Naive B cell (primary cell): ENCODE measurements around the gene ATOH1. TPM values are rescaled to one million over a fixed set of nuclear protein-coding genes. Genes with fewer than 3 reads are reported as not detected.

Source experiments
- ATAC-seq, 2 donors: fragments of 150-1000 bp; cut with Tn5 transposase; 2 replicates each; pipeline ENCODE4 v1.10.0; 2021; ENCODE audit warnings: low read depth in 2 of 2, mild to moderate bottlenecking in 2 of 2, moderate library complexity in 2 of 2
- DNase-seq: peaks from one replicate; pipeline ENCODE4 v3.0.0; 2022
- H3K27ac Mint-ChIP-seq, 6 donors: one replicate each; pipeline ENCODE4 v1.8.0; 2020 to 2022; ENCODE audit warnings: mild to moderate bottlenecking in 6 of 6, mixed read lengths in 6 of 6, moderate library complexity in 5 of 6, inconsistent platforms in 2 of 6
- H3K27me3 Mint-ChIP-seq, 3 donors: one replicate each; pipeline ENCODE4 v1.8.0; 2021 to 2022; ENCODE audit warnings: mixed read lengths in 3 of 3, mild to moderate bottlenecking in 1 of 3
- H3K36me3 Mint-ChIP-seq, 2 donors: one replicate each; pipeline ENCODE4 v1.8.0; 2020 to 2022; ENCODE audit warnings: mixed read lengths in 2 of 2, inconsistent platforms in 1 of 2, mild to moderate bottlenecking in 1 of 2
- H3K4me1 Mint-ChIP-seq, 3 donors: one replicate each; pipeline ENCODE4 v1.8.0; 2020 to 2022; ENCODE audit warnings: mixed read lengths in 3 of 3, inconsistent platforms in 1 of 3, mild to moderate bottlenecking in 1 of 3, moderate library complexity in 1 of 3
- H3K4me3 Mint-ChIP-seq, 8 donors: one replicate each; pipeline ENCODE4 v1.8.0; 2020 to 2022; ENCODE audit warnings: mild to moderate bottlenecking in 8 of 8, mixed read lengths in 8 of 8, moderate library complexity in 8 of 8, inconsistent platforms in 2 of 8
- H3K9me3 Mint-ChIP-seq, 7 donors: one replicate each; pipeline ENCODE4 v1.8.0; 2020 to 2022; ENCODE audit warnings: mixed read lengths in 7 of 7, mild to moderate bottlenecking in 5 of 7, inconsistent platforms in 2 of 7, moderate library complexity in 1 of 7
- polyA plus RNA-seq, 6 donors: library from polyadenylated mRNA; unstranded; fragments of 300-500 nt; fragmentation: Illumina TruSeq; gene quantifications; one replicate each; pipeline ENCODE4 v1.2.3, GENCODE V29; 2021; ENCODE audit warnings: low read depth in 6 of 6

Gene ATOH1
- polyA plus RNA-seq, 6 donors from 2014 or later = not detected

DNA sequence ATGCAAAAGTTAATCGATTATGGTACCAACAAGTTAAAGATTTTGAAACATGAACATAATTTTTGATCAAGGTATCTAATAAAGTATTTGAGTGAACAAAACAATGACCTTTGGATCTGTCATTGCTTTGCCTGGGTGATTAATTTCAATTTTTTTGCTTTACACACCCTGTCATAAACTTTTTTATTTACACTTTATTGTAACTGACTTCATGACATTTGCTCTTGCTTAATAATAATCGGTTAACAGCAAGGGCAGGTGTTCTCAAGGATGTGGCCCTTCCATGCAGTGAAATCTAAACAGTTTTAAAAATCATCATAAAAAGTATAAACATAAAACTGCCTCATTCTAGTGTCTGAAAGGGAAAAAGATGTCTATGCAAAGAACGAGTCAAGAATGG lies 24.1 kb downstream of the ATOH1 start:
- peaks cover 0 to 5% (median 0%) of the 10 kb centered on the region in 7 donors for H3K9me3 Mint-ChIP-seq
- H3K4me1 Mint-ChIP-seq = no peaks in the 10 kb centered on the region
- H3K27me3 Mint-ChIP-seq = peaks cover 0 to 5% (median 5%) of the 10 kb centered on the region in 3 donors
- ATAC-seq (no peak), DNase-seq (no peak)
- H3K4me3 Mint-ChIP-seq = no peak overlapping the region
- H3K36me3 Mint-ChIP-seq = no peaks in the 10 kb centered on the region
- H3K27ac Mint-ChIP-seq = no peak overlapping the region

DNA sequence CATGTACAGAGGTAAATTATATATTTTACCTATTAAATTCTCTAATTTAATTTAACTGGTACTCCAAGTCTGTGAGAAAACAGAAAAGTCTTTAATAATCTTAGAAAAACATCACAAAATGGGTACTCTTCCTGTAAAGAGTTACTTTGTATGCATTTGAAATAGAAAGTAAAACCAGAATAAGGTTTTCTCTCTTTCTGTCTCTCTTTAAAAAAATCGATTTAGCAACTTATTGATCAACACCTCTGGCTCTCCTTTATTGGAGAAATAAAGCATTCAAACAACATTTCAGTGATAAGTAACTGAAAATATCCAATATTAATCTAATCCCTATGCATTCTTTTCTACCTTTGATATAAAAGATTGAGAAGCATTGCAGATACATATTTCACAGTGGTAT lies 27.4 kb downstream of the ATOH1 start:
- no peaks in the 10 kb centered on the region for H3K4me1 Mint-ChIP-seq
- no peaks in the 10 kb centered on the region for H3K36me3 Mint-ChIP-seq
- ATAC-seq (no peak), DNase-seq (no peak)
- peaks cover 0 to 9% (median 3%) of the 10 kb centered on the region in 7 donors for H3K9me3 Mint-ChIP-seq
- H3K4me3 Mint-ChIP-seq = no peak overlapping the region
- H3K27ac Mint-ChIP-seq = no peak overlapping the region
- peaks cover 0 to 5% (median 0%) of the 10 kb centered on the region in 3 donors for H3K27me3 Mint-ChIP-seq

DNA sequence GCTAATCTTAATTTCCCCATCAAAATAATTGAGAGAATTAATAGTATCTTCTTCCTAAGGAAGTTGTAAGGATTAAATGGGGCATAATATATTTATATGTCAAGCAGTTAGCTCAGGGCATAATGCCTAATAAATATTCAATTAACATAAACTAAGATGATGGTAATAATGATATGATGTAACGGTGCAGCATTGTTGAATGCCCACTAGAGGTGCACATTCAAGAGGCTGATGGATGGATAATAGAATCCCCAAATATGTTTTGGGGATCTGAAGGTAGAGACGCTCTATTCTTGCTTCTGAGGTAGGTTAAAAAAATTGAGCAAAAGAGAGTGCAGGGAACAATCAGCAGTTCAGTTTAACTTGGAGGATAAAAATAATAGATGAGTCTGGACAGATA lies 37.1 kb downstream of the ATOH1 start:
- no peak overlapping the region for H3K4me3 Mint-ChIP-seq
- peaks cover 0 to 14% (median 0%) of the 10 kb centered on the region in 7 donors for H3K9me3 Mint-ChIP-seq
- H3K36me3 Mint-ChIP-seq = no peaks in the 10 kb centered on the region
- H3K27ac Mint-ChIP-seq = no peak overlapping the region
- H3K27me3 Mint-ChIP-seq = no peaks in the 10 kb centered on the region
- ATAC-seq = no peak
- no peak for DNase-seq
- no peaks in the 10 kb centered on the region for H3K4me1 Mint-ChIP-seq

DNA sequence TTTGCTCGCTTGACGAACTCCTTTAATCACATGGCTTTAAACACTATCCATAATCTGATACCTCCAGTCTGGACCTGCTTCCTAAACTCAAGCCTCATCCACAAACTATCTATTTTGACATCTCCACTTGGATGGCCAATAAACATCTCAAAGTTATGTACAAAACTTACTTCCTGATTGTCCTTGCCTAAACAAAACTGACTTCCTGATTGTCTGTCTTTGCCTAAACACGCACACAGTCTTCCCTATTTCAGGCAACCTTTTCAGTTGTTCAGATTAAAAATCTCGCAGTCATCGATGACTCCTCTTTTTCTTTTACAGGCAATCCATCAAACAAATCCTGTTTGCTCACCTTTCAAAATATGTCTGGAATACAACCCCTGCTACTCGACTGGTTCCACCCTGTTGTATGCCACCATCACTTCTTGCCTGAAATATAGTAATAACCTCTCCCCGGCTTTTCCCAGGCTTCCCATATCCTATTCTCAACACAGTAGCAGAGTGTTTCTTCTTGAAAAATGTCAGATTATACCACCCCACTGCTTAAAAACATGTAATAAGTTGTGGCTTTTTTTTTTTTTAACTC lies 39.0 kb downstream of the ATOH1 start:
- Mint-ChIP-seq H3K4me3 (no peak overlapping the region), H3K36me3 (no peaks in the 10 kb centered on the region), H3K9me3 (peaks cover 0 to 14% (median 0%) of the 10 kb centered on the region in 7 donors), H3K27ac (no peak overlapping the region), H3K27me3 (no peaks in the 10 kb centered on the region), H3K4me1 (no peaks in the 10 kb centered on the region)
- DNase-seq = no peak
- no peak for ATAC-seq

DNA sequence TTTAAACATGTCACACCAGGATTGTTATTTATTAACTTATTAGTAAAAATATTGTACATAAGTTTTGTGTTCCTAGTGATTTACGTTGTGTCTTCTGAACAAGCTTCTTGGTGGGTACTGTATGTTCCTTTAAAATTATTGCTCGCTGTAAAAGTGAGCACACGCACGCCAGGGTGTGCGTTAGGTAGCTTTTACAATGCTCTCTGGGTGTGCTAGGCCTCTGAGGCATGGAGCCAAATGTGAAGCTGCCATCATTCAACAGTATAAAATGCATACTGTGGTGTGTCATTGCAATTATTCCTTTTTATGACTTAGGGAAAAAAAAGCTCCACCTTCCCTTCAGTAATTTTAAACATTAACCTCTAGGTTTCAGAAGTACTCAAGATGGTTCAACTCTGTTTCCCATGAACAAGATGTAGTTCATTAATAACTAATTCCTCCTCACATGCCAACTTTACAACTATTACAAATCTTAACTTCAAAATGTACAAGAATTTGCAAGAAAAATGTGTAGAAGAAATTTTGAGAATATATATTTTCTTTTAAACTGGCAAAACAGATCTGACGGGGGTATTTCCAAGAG lies 42.4 kb downstream of the ATOH1 start:
- Mint-ChIP-seq H3K4me1 (no peaks in the 10 kb centered on the region), H3K27ac (no peak overlapping the region), H3K4me3 (no peak overlapping the region), H3K9me3 (no peaks in the 10 kb centered on the region), H3K27me3 (no peaks in the 10 kb centered on the region), H3K36me3 (no peaks in the 10 kb centered on the region)
- DNase-seq (no peak), ATAC-seq (no peak)

DNA sequence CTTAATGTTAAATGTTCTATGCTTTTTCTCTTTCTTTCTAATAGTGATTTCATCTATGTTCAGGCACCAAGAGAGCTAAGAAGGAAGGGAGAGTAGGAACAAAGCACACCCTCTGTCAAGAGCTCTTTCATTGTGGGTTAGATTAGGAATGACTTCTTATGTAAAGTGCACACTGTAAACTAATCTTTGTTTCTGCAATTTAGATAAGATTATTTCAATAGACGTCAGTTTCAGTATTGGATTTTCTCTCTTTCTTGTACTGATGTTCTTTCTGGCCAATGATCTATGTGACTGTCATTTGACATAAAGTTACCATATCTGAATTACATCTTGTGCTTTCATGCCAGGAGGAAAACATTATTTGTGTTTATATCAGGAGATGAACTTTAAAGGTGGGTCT lies 48.2 kb downstream of the ATOH1 start:
- Mint-ChIP-seq H3K4me3 (no peak overlapping the region), H3K4me1 (no peaks in the 10 kb centered on the region), H3K9me3 (peaks cover 0 to 7% (median 4%) of the 10 kb centered on the region in 7 donors), H3K27ac (no peak overlapping the region), H3K36me3 (no peaks in the 10 kb centered on the region), H3K27me3 (no peaks in the 10 kb centered on the region)
- ATAC-seq = no peak
- no peak for DNase-seq

DNA sequence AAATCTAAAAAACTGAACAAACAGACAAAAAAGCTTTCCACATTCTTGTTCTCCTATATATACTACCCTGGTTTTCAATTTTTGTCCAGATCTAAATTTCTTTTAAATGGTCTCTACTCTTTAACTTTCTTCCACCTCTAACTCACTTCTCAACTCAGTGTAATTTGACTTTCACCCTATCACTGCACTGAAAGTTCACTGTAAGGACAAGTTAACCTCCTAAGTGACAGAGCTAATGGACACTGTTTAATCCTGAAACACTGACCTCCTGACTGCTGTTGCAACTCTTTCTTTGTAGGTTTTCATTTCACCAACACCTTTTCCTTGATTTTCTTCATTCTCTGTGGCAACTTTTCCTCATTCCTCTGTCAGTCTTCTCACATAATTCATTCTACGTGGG lies 50.0 kb downstream of the ATOH1 start:
- peaks cover 0 to 7% (median 4%) of the 10 kb centered on the region in 7 donors for H3K9me3 Mint-ChIP-seq
- H3K4me3 Mint-ChIP-seq = no peak overlapping the region
- no peak for ATAC-seq
- no peaks in the 10 kb centered on the region for H3K4me1 Mint-ChIP-seq
- H3K27me3 Mint-ChIP-seq = no peaks in the 10 kb centered on the region
- H3K27ac Mint-ChIP-seq = no peak overlapping the region
- H3K36me3 Mint-ChIP-seq = no peaks in the 10 kb centered on the region
- DNase-seq = no peak

DNA sequence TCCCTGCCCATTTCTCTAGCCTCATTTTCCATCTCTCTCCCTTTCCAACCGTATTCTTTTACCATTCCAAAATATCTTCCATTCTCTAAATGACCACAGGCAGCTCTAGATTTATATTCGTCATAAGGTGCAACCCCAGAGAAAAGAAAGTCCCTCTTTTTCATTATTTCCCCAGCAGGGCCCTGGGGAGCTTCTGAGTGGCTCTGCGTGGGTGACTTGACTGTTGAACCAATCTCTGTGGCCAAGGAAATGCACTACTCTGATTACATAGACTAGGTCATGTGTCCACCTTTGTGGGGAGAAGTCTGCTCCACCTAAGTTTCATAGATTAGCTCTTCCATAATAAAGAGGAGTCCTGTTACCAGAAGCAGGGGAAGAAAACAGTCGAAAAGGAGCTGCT lies 51.4 kb downstream of the ATOH1 start:
- DNase-seq = no peak
- H3K4me1 Mint-ChIP-seq = no peaks in the 10 kb centered on the region
- no peak for ATAC-seq
- H3K4me3 Mint-ChIP-seq = no peak overlapping the region
- peaks cover 0 to 7% (median 4%) of the 10 kb centered on the region in 7 donors for H3K9me3 Mint-ChIP-seq
- H3K36me3 Mint-ChIP-seq = no peaks in the 10 kb centered on the region
- no peaks in the 10 kb centered on the region for H3K27me3 Mint-ChIP-seq
- H3K27ac Mint-ChIP-seq = no peak overlapping the region
